ENCODE results near the gene PERM1.

The PERM1 gene

DNA sequence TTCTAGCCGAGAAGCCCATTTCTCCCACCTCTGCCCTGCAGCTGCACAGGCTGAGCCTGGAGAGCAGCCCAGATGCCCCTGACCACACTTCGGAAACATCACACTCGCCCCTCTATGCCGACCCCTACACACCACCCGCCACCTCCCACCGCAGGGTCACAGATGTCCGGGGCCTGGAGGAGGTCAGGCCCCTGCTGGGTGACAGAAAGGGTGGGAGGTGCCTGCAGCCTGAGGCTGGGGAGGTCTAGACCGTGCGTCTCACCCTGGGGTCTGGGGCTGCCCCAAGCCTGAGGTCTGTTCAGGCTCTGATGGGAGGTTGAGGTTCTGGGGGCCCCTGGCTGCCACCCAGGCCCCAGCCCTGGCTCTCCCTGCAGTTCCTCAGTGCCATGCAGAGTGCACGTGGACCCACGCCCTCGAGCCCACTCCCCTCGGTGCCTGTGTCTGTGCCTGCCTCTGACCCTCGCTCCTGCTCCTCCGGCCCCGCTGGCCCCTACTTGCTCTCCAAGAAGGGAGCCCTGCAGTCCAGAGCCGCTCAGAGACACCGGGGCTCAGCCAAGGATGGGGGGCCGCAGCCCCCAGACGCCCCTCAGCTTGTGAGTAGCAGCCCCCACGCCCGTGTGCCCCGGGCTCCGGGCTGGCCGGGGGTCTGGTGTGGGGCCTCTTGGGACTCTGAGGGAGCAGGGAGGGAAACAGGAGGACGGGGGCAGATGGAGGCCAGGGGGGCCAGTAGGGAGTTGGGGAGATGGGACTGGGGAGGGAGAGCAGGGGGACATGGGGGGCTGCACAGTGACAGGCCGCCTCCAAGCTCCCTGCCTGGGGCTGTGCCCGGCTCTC lies 8.2 kb downstream of the PERM1 start:
- Histone ChIP-seq H3K27me3 (ENCODE audit: insufficient read depth, low read length) (peaks cover 6% of the 10 kb centered on the region; the same call in 1 of the 2 replicates), H3K9me2 (ENCODE audit: low read depth, low read length) (no peaks in the 10 kb centered on the region), H3F3A (ENCODE audit: insufficient read depth, low read length) (no peaks in the 10 kb centered on the region), H3K79me2 (ENCODE audit: insufficient read depth, low read length) (no peaks in the 10 kb centered on the region), H3K4me3 (ENCODE audit: low read depth, low read length, poor library complexity, severe bottlenecking) (no peak overlapping the region), H3K9ac (ENCODE audit: low read length) (no peak overlapping the region), H3K4me2 (ENCODE audit: low read length) (no peak overlapping the region), H3K27ac (ENCODE audit: low read depth, low read length, poor library complexity, severe bottlenecking) (no peak overlapping the region), H4K20me1 (ENCODE audit: insufficient read depth, low read length) (no peaks in the 10 kb centered on the region), H3K9me3 (ENCODE audit: low read length) (no peaks in the 10 kb centered on the region), H3K36me3 (ENCODE audit: insufficient read depth, low read length) (no peaks in the 10 kb centered on the region), H3K4me1 (ENCODE audit: insufficient read depth, low read length, severe bottlenecking) (peaks cover 7% of the 10 kb centered on the region), H2AFZ (ENCODE audit: low read length) (no peak overlapping the region)
- TF ChIP-seq EZH2 (IDR thresholded peaks at IDR 0.05; ENCODE audit: borderline replicate concordance, low read length) (no peak), CTCF (IDR thresholded peaks at IDR 0.05; ENCODE audit: low read length) (no peak)

GRCh38 chr1:972726-973458 lies 9.0 kb downstream of the PERM1 start:
- Histone ChIP-seq H3K27ac (ENCODE audit: low read depth, low read length, poor library complexity, severe bottlenecking) (no peak overlapping the region), H3K79me2 (ENCODE audit: insufficient read depth, low read length) (no peaks in the 10 kb centered on the region), H3K27me3 (ENCODE audit: insufficient read depth, low read length) (peaks cover 6% of the 10 kb centered on the region; the same call in 1 of the 2 replicates), H3K9ac (ENCODE audit: low read length) (no peak overlapping the region), H3K4me1 (ENCODE audit: insufficient read depth, low read length, severe bottlenecking) (peaks cover 7% of the 10 kb centered on the region), H3K4me3 (ENCODE audit: low read depth, low read length, poor library complexity, severe bottlenecking) (no peak overlapping the region), H3K36me3 (ENCODE audit: insufficient read depth, low read length) (no peaks in the 10 kb centered on the region), H3K9me2 (ENCODE audit: low read depth, low read length) (no peaks in the 10 kb centered on the region), H2AFZ (ENCODE audit: low read length) (no peak overlapping the region), H3K9me3 (ENCODE audit: low read length) (no peaks in the 10 kb centered on the region), H3K4me2 (ENCODE audit: low read length) (no peak overlapping the region), H3F3A (ENCODE audit: insufficient read depth, low read length) (no peaks in the 10 kb centered on the region), H4K20me1 (ENCODE audit: insufficient read depth, low read length) (no peaks in the 10 kb centered on the region)
- TF ChIP-seq CTCF (IDR thresholded peaks at IDR 0.05; ENCODE audit: low read length) (no peak), EZH2 (IDR thresholded peaks at IDR 0.05; ENCODE audit: borderline replicate concordance, low read length) (no peak)

DNA sequence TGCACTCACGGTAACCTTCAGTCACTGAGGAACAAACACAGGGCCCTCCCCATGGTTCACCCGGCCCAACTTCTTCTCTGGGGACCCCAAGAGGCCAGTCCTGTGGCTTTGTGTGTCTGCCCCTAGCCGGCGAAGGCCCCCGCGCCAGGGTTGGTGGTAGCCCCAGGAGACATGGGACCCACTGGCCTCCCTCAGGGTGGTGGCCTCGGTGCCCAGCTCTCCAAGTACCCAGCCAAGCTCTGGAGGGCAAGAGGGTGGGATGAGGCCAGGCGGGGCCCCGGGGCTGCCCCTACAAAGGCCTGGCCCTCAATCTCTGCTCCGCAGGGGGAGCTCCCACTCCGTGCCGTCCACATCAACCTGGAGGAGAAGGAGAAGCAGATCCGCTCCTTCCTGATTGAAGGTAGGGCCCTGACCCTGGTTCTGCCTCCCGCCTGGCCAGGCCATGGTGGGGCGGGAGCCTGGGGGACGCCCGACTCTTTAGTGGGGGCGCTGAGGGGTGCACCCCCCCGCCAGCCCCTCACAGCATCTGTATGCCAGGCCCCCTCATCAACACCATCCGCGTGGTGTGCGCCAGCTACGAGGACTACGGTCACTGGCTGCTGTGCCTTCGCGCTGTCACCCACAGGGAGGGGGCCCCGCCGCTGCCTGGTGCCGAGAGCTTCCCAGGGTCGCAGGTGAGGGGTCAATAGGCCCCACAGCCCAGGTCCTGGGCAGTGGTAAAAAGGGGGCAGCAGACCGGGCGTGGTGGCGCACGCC lies 10.0 kb downstream of the PERM1 start:
- Histone ChIP-seq H3F3A (ENCODE audit: insufficient read depth, low read length) (no peaks in the 10 kb centered on the region), H3K27ac (ENCODE audit: low read depth, low read length, poor library complexity, severe bottlenecking) (no peak overlapping the region), H3K79me2 (ENCODE audit: insufficient read depth, low read length) (no peaks in the 10 kb centered on the region), H3K4me3 (ENCODE audit: low read depth, low read length, poor library complexity, severe bottlenecking) (no peak overlapping the region), H3K9ac (ENCODE audit: low read length) (no peak overlapping the region), H3K36me3 (ENCODE audit: insufficient read depth, low read length) (no peaks in the 10 kb centered on the region), H3K9me2 (ENCODE audit: low read depth, low read length) (no peaks in the 10 kb centered on the region), H3K4me2 (ENCODE audit: low read length) (no peak overlapping the region), H2AFZ (ENCODE audit: low read length) (no peak overlapping the region), H3K4me1 (ENCODE audit: insufficient read depth, low read length, severe bottlenecking) (peaks cover 10% of the 10 kb centered on the region), H3K27me3 (ENCODE audit: insufficient read depth, low read length) (peaks cover 6% of the 10 kb centered on the region; the same call in 1 of the 2 replicates), H3K9me3 (ENCODE audit: low read length) (no peaks in the 10 kb centered on the region), H4K20me1 (ENCODE audit: insufficient read depth, low read length) (no peaks in the 10 kb centered on the region)
- TF ChIP-seq CTCF (IDR thresholded peaks at IDR 0.05; ENCODE audit: low read length), result no peak
- TF ChIP-seq EZH2 (IDR thresholded peaks at IDR 0.05; ENCODE audit: borderline replicate concordance, low read length), result no peak

All from OCI-LY1 (cell line).